IPS DF 6.9 (cell line): Measurements from ENCODE around the gene ZSWIM4.

Experiments
- DNase-seq: peaks from one replicate; pipeline ENCODE4 v3.0.0-alpha.2; 2013; ENCODE audit warnings: low read depth, low spot score
- H3K27ac ChIP-seq: one replicate; pipeline ENCODE4 v1.5.1; 2013; ENCODE audit warnings: low read length, control low read depth
- H3K27me3 ChIP-seq: 2 replicates; pipeline ENCODE4 v1.6.1; 2013; ENCODE audit warnings: mild to moderate bottlenecking, low read length; ENCODE audit not compliant: control insufficient read depth, insufficient read depth
- H3K36me3 ChIP-seq: 2 replicates; pipeline ENCODE4 v1.6.1; 2013; ENCODE audit warnings: low read length; ENCODE audit not compliant: control insufficient read depth, insufficient read depth
- H3K4me1 ChIP-seq: 2 replicates; pipeline ENCODE4 v1.6.1; 2013; ENCODE audit warnings: low read length; ENCODE audit not compliant: control insufficient read depth, insufficient read depth
- H3K4me3 ChIP-seq: 2 replicates; pipeline ENCODE4 v1.5.1; 2013; ENCODE audit warnings: mild to moderate bottlenecking, low read length
- H3K9me3 ChIP-seq: 2 replicates; pipeline ENCODE4 v1.6.1; 2013; ENCODE audit warnings: low read length, inconsistent platforms; ENCODE audit not compliant: control insufficient read depth, insufficient read depth
- WGBS: extraction: QIAGEN DNeasy Blood & Tissue Kit; methylation state at CpG from one replicate; pipeline ENCODE4 v1.1.7; 2013; ENCODE audit warnings: mixed read lengths, missing lambda C conversion rate; ENCODE audit not compliant: insufficient read length, insufficient coverage; 5-methylcytosine and 5-hydroxymethylcytosine counted together

Gene ZSWIM4

GRCh38 chr19:13812544-13812943, 17.3 kb downstream of the ZSWIM4 start:
- Histone ChIP-seq H3K4me1 (0 out of 2 replicates have a peak, but pooled peaks cover under 1% of the 10 kb centered on the region), H3K27ac (no peak overlapping the region), H3K36me3 (peaks cover 21% of the 10 kb centered on the region), H3K9me3 (no peaks in the 10 kb centered on the region), H3K27me3 (no peaks in the 10 kb centered on the region), H3K4me3 (no peak overlapping the region)
- WGBS: no CpG with 5 or more reads among the region's 11 CpGs
- DNase-seq: no peak

- no peak for DNase-seq
These were observed 17.9 kb downstream of the ZSWIM4 start for GRCh38 chr19:13813147-13813546.

GRCh38 chr19:13814550-13814949, 19.3 kb downstream of the ZSWIM4 start:
- peaks cover 15% of the 10 kb centered on the region for H3K36me3 ChIP-seq
- 0 out of 2 replicates have a peak, but pooled peaks cover 2% of the 10 kb centered on the region for H3K4me1 ChIP-seq
- H3K4me3 ChIP-seq: no peak overlapping the region
- no peak overlapping the region for H3K27ac ChIP-seq
- WGBS: no CpG with 5 or more reads among the region's 21 CpGs
- H3K27me3 ChIP-seq: no peaks in the 10 kb centered on the region
- H3K9me3 ChIP-seq: no peaks in the 10 kb centered on the region
- DNase-seq: no peak

More at GRCh38 chr19:13813147-13813546, 17.9 kb downstream of the ZSWIM4 start:
- no peaks in the 10 kb centered on the region for H3K9me3 ChIP-seq
- WGBS: no CpG with 5 or more reads among the region's 2 CpGs
- H3K4me3 ChIP-seq: no peak overlapping the region
- H3K4me1 ChIP-seq: 0 out of 2 replicates have a peak, but pooled peaks cover 2% of the 10 kb centered on the region
- no peaks in the 10 kb centered on the region for H3K27me3 ChIP-seq
- peaks cover 18% of the 10 kb centered on the region for H3K36me3 ChIP-seq
- H3K27ac ChIP-seq: no peak overlapping the region

GRCh38 chr19:13817018-13817614, 21.9 kb downstream of the ZSWIM4 start:
- DNase-seq: peak; percentile 99
- WGBS: no CpG with 5 or more reads among the region's 11 CpGs

GRCh38 chr19:13817615-13818371, 22.6 kb downstream of the ZSWIM4 start:
- H3K27ac ChIP-seq: no peak overlapping the region
- no CpG with 5 or more reads among the region's 35 CpGs for WGBS
- H3K36me3 ChIP-seq: peaks cover 13% of the 10 kb centered on the region
- DNase-seq: peak; percentile 96
- peak overlapping the region; percentile 47 for H3K4me3 ChIP-seq
- H3K27me3 ChIP-seq: no peaks in the 10 kb centered on the region
- H3K4me1 ChIP-seq: 0 out of 2 replicates have a peak, but pooled peaks cover 2% of the 10 kb centered on the region
- H3K9me3 ChIP-seq: no peaks in the 10 kb centered on the region

More at GRCh38 chr19:13817018-13817614, 21.9 kb downstream of the ZSWIM4 start:
- Histone ChIP-seq H3K4me1 (0 out of 2 replicates have a peak, but pooled peaks cover 2% of the 10 kb centered on the region), H3K27ac (no peak overlapping the region), H3K36me3 (peaks cover 15% of the 10 kb centered on the region), H3K4me3 (peak overlapping the region; percentile 47; the same call in 1 of the 2 replicates), H3K27me3 (no peaks in the 10 kb centered on the region), H3K9me3 (no peaks in the 10 kb centered on the region)

- DNase-seq: no peak
- peaks cover 11% of the 10 kb centered on the region for H3K36me3 ChIP-seq
- H3K27ac ChIP-seq: no peak overlapping the region
- WGBS: no CpG with 5 or more reads among the region's 11 CpGs
- H3K27me3 ChIP-seq: no peaks in the 10 kb centered on the region
- H3K4me3 ChIP-seq: no peak overlapping the region
- 0 out of 2 replicates have a peak, but pooled peaks cover 2% of the 10 kb centered on the region for H3K4me1 ChIP-seq
- H3K9me3 ChIP-seq: no peaks in the 10 kb centered on the region
These were observed 24.0 kb downstream of the ZSWIM4 start for GRCh38 chr19:13819238-13819637.

GRCh38 chr19:13821292-13821691, 26.0 kb downstream of the ZSWIM4 start:
- Histone ChIP-seq H3K4me1 (0 out of 2 replicates have a peak, but pooled peaks cover 2% of the 10 kb centered on the region), H3K27me3 (no peaks in the 10 kb centered on the region), H3K4me3 (no peak overlapping the region), H3K36me3 (peaks cover 6% of the 10 kb centered on the region; the same call in 1 of the 2 replicates), H3K27ac (no peak overlapping the region), H3K9me3 (no peaks in the 10 kb centered on the region)
- WGBS: no CpG with 5 or more reads among the region's 2 CpGs
- DNase-seq: no peak

- H3K4me1 ChIP-seq: no peaks in the 10 kb centered on the region
- H3K9me3 ChIP-seq: no peaks in the 10 kb centered on the region
- H3K27ac ChIP-seq: no peak overlapping the region
- no peak for DNase-seq
- H3K4me3 ChIP-seq: no peak overlapping the region
- H3K36me3 ChIP-seq: peaks cover 6% of the 10 kb centered on the region; the same call in 1 of the 2 replicates
- no CpG with 5 or more reads among the region's 8 CpGs for WGBS
- H3K27me3 ChIP-seq: no peaks in the 10 kb centered on the region
These were observed 28.0 kb downstream of the ZSWIM4 start for GRCh38 chr19:13823256-13823655.

GRCh38 chr19:13823901-13824300, 28.7 kb downstream of the ZSWIM4 start:
- Histone ChIP-seq H3K4me1 (no peaks in the 10 kb centered on the region), H3K27me3 (no peaks in the 10 kb centered on the region), H3K36me3 (peaks cover 6% of the 10 kb centered on the region; the same call in 1 of the 2 replicates), H3K4me3 (no peak overlapping the region), H3K9me3 (no peaks in the 10 kb centered on the region), H3K27ac (no peak overlapping the region)
- no CpG with 5 or more reads among the region's 2 CpGs for WGBS
- no peak for DNase-seq

GRCh38 chr19:13824703-13825102, 29.5 kb downstream of the ZSWIM4 start:
- Histone ChIP-seq H3K9me3 (no peaks in the 10 kb centered on the region), H3K4me1 (no peaks in the 10 kb centered on the region), H3K36me3 (peaks cover 4% of the 10 kb centered on the region; the same call in 1 of the 2 replicates), H3K27ac (no peak overlapping the region), H3K27me3 (no peaks in the 10 kb centered on the region), H3K4me3 (no peak overlapping the region)
- DNase-seq: no peak
